Heart left ventricle (tissue), 13 donors: ENCODE data around the gene RELCH.

Experiments
- CTCF ChIP-seq, 12 donors: fragments of 200-600 bp; sonication (generic) in 4 of 12; IDR thresholded peaks; one replicate each; pipeline versions ENCODE4 v1.5.0 to v1.8.0; 2018 to 2022; ENCODE audit warnings: antibody characterized with exemption in 12 of 12, mild to moderate bottlenecking in 5 of 12
- POLR2A ChIP-seq, 2 donors: fragments of 450-650 bp; IDR thresholded peaks; one replicate each; pipeline ENCODE4 v1.6.1; 2017; ENCODE audit warnings: antibody characterized with exemption in 2 of 2, mild to moderate bottlenecking in 2 of 2, moderate library complexity in 2 of 2
- donor health status: ischemic (EF 13 %, LVEDD 7.1; RV severe dilation, severe dysfunction).
- donor health status: DM: no; HTN: yes; CAD: no.
- donor health status: DM: no; HTN: no; CAD: no.
- donor health status: ischemic (EF 25% LVEDD 6.9; RV normal size, moderate dysfunction).
- donor health status: ischemic (EF 25% LVEDD 5.7; RV mildly dilated, moderate dysfunction).
- donor health status: ischemic (EF 35%, LVEDD 5.7; RV mildly dilated, moderate dysfunction).
- donor health status: nonischemic (EF 11% LVEDD 7.7; RV severe dilation, severe dysfunction).
- donor health status: DM: yes; HTN: yes; CAD: no.
- donor health status: PGD.
- donor health status: ischemic (EF 29% LVEDD 5.4; RV normal size, mild dysfunction).
- donor health status: nonischemic (EF 23%, LVEDD 6.1; RV moderate dilation, normal function).

- TF ChIP-seq CTCF (IDR thresholded peaks at IDR 0.05) (no peak), POLR2A (IDR thresholded peaks at IDR 0.05) (no peak)
These were observed 159.5 kb downstream of the RELCH start for GRCh38 chr18:62346333-62347088.
